ENCODE results near the gene ANO10. TPM values are rescaled to one million over a fixed set of nuclear protein-coding genes. Genes with fewer than 3 reads are reported as not detected.
"Not testable (repeated sequence)": the region's sequence is repeated elsewhere in the genome, so short reads cannot be mapped to it uniquely, and the experiment has no call there.

Gene ANO10
- total RNA-seq, 1 experiment from 2014 or later, result 26.8 TPM

GRCh38 chr3:43473737-43474136, 148.1 kb downstream of the ANO10 start:
- Mint-ChIP-seq H3K4me3 (ENCODE audit: low read depth, unreplicated experiment) (no peak overlapping the region), H3K4me1 (ENCODE audit: low read depth, unreplicated experiment) (no peaks in the 10 kb centered on the region), H3K36me3 (ENCODE audit: insufficient read depth, unreplicated experiment) (no peaks in the 10 kb centered on the region), H3K9me3 (ENCODE audit: low read depth, unreplicated experiment) (no peaks in the 10 kb centered on the region), H3K27me3 (ENCODE audit: unreplicated experiment) (no peaks in the 10 kb centered on the region), H3K27ac (ENCODE audit: unreplicated experiment) (no peak overlapping the region)
- intact Hi-C loops (cut with micrococcal nuclease; ENCODE audit: unreplicated experiment), result no loop called here
- CTCF ChIA-PET, result interaction anchor here (0.7 kb wide), 1 partner anchor 393 kb away, joined by 4 read pairs; no protein-coding TSS in a partner anchor
- DNase-seq, result no peak
- TF ChIP-seq CTCF (IDR thresholded peaks at IDR 0.05; ENCODE audit: unreplicated experiment), result no peak
- BruUV-seq (replicated peaks), result no TSS peak

DNA sequence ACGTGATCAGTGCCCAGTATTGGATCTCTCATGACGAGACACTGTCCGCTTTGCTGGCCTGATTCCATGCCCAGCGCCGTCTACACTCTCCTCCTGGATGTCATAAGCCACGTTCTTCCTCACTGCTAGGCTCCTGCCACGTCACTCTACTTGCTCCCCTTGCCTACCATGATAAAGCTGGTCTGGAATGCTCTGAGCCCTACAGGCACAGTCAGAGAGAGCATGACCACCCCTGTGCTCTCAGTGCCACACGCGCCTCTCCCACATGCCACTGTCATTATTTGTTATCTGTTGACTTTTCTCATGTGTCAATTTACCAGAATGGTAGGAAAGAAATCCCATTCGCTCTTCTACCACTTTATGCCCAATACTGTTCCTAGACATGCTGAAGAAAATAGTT, 148.6 kb downstream of the ANO10 start:
- H3K27me3 Mint-ChIP-seq (ENCODE audit: unreplicated experiment), result no peaks in the 10 kb centered on the region

DNA sequence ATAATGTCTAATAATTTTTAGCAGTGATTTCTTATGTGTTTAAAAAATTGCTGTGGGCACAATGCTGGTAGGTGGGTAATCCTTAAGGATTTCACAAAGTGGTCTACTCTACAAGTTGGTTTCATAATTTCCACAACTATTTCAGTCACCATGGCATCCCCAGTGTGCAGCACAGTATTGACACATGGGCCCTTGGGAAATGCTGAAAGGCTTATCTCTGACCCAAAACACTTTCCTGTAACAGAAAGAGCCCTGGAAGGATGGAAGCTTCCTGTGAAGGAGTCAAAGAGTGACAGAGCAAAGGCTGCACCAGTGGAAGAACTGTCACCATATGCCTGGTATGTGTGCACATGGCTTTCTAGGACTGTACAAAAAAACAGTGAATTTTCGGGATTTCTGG, 153.7 kb downstream of the ANO10 start:
- BruUV-seq (replicated peaks), result no TSS peak
- CTCF ChIA-PET, result no interaction called here
- no peak for TF ChIP-seq CTCF (IDR thresholded peaks at IDR 0.05; ENCODE audit: unreplicated experiment)
- Mint-ChIP-seq H3K4me3 (ENCODE audit: low read depth, unreplicated experiment) (no peak overlapping the region), H3K36me3 (ENCODE audit: insufficient read depth, unreplicated experiment) (no peaks in the 10 kb centered on the region), H3K4me1 (ENCODE audit: low read depth, unreplicated experiment) (no peaks in the 10 kb centered on the region), H3K27ac (ENCODE audit: unreplicated experiment) (no peak overlapping the region), H3K27me3 (ENCODE audit: unreplicated experiment) (no peaks in the 10 kb centered on the region), H3K9me3 (ENCODE audit: low read depth, unreplicated experiment) (no peaks in the 10 kb centered on the region)
- intact Hi-C loops (cut with micrococcal nuclease; ENCODE audit: unreplicated experiment), result no loop called here
- no peak for DNase-seq

More for the DNA sequence above, 148.6 kb downstream of the ANO10 start:
- H3K9me3 Mint-ChIP-seq (ENCODE audit: low read depth, unreplicated experiment), result no peaks in the 10 kb centered on the region
- H3K27ac Mint-ChIP-seq (ENCODE audit: unreplicated experiment), result no peak overlapping the region
- intact Hi-C loops (cut with micrococcal nuclease; ENCODE audit: unreplicated experiment), result no loop called here
- CTCF ChIA-PET, result no interaction called here
- H3K4me1 Mint-ChIP-seq (ENCODE audit: low read depth, unreplicated experiment), result no peaks in the 10 kb centered on the region
- no peak overlapping the region for H3K4me3 Mint-ChIP-seq (ENCODE audit: low read depth, unreplicated experiment)
- no peaks in the 10 kb centered on the region for H3K36me3 Mint-ChIP-seq (ENCODE audit: insufficient read depth, unreplicated experiment)
- no TSS peak for BruUV-seq (replicated peaks)
- no peak for DNase-seq
- TF ChIP-seq CTCF (IDR thresholded peaks at IDR 0.05; ENCODE audit: unreplicated experiment), result no peak

GRCh38 chr3:43465109-43465508, 156.7 kb downstream of the ANO10 start:
- Mint-ChIP-seq H3K9me3 (ENCODE audit: low read depth, unreplicated experiment) (no peaks in the 10 kb centered on the region), H3K4me3 (ENCODE audit: low read depth, unreplicated experiment) (no peak overlapping the region), H3K27ac (ENCODE audit: unreplicated experiment) (no peak overlapping the region), H3K27me3 (ENCODE audit: unreplicated experiment) (no peaks in the 10 kb centered on the region), H3K36me3 (ENCODE audit: insufficient read depth, unreplicated experiment) (no peaks in the 10 kb centered on the region), H3K4me1 (ENCODE audit: low read depth, unreplicated experiment) (no peaks in the 10 kb centered on the region)
- CTCF ChIA-PET, result no interaction called here
- TF ChIP-seq CTCF (IDR thresholded peaks at IDR 0.05; ENCODE audit: unreplicated experiment), result no peak
- intact Hi-C loops (cut with micrococcal nuclease; ENCODE audit: unreplicated experiment), result no loop called here
- BruUV-seq (replicated peaks), result no TSS peak
- no peak for DNase-seq

- H3K27me3 Mint-ChIP-seq (ENCODE audit: unreplicated experiment); BruUV-seq (replicated peaks); CTCF ChIA-PET; H3K9me3 Mint-ChIP-seq (ENCODE audit: low read depth, unreplicated experiment); H3K4me1 Mint-ChIP-seq (ENCODE audit: low read depth, unreplicated experiment); H3K27ac Mint-ChIP-seq (ENCODE audit: unreplicated experiment); DNase-seq; H3K36me3 Mint-ChIP-seq (ENCODE audit: insufficient read depth, unreplicated experiment); H3K4me3 Mint-ChIP-seq (ENCODE audit: low read depth, unreplicated experiment); intact Hi-C loops (cut with micrococcal nuclease; ENCODE audit: unreplicated experiment): not testable (repeated sequence)
Measured at GRCh38 chr3:43462566-43462965, 159.2 kb downstream of the ANO10 start.
